HG03196 (cell line): ENCODE results near the gene WDR53.
"Not testable (repeated sequence)": the region's sequence is repeated elsewhere in the genome, so short reads cannot be mapped to it uniquely, and the experiment has no call there.

Experiments used
- ATAC-seq: cut with Tn5 transposase; IDR thresholded peaks from one replicate; pipeline ENCODE4 v1.9.1; 2021; ENCODE audit not compliant: unreplicated experiment

The WDR53 gene

DNA sequence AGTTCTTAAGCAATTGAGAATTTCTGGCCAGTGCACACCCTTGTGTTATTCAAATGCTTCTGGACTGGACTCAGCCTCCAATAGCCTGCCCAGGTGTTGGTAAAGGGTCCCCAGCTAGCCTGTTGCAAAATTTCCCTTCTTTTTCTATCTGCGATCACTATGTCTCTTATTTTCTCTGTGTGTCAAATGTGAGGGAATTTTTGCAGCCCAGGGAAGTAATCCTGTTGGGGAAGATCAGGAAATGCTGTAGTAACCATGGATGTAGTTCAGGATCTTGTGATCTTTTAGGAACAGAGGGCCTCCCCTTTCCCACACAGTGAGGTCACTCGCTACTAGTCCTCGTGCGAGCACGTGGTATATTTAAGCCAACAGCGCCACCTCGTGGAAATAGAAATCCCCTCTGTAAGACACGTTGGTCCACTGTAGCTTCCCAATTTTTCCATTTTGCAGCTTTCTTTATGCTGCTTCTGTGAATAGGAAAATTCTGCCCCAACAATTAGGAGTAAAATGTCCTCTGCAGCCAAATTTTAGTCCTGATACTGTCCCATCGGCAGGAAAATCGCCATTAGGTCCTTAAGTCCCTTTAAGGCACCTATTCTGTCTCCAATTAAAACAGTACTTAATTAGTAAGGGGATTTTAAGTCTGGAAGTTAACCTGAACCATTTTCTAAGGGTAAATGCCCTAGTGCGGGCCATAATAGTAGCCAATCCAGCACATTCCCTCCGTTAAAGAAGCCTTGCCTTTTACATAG is 49.2 kb downstream of the WDR53 start:
- no peak for ATAC-seq

DNA sequence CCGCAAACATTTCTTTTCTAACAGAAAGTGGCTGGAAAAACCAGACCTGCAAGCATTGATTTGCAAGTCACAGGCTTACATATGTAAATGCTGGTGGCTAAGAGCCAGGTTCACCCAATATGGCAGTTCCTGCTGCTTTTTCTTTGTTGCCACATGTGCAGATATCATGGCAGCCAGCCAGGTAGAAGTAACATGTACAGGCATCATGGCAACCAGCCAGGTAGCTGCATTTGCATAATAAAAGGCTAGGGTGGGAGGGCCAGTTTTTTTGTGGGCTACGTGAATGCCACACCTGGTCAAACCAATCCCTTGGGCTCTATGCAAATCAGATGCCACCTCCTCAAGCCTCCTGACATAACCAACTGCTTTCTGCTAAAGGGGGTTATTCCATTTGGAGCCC is 50.4 kb downstream of the WDR53 start:
- no peak for ATAC-seq

DNA sequence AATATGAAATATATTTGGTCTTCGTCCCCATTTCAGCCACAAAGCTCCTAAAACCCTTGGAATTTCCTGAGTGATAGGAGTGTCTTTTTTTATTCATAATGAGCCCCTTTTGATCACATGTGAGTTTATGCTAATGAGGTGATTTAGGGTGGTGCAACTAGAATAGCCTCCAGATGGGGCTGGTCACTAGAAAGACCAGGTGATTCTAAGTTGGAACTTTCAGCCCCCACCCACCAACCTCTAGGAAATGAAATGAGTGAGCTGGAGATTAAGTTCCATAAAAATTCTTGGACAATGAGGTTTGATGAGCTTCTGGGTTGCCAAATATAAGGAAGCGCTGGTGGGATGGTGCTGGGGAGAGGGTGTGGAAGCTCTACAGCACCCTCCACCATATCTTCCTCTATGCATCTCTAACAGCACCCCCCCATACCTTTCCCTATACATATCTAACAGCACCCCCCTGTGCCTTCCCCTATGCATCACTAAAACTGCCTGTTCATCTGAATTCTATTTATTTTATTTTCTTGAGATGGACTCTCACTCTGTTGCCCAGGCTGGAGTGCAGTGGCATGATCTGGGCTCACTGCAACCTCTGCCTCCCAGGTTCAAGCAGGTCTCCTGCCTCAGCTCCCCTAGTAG is 51.1 kb downstream of the WDR53 start:
- ATAC-seq, result no peak

DNA sequence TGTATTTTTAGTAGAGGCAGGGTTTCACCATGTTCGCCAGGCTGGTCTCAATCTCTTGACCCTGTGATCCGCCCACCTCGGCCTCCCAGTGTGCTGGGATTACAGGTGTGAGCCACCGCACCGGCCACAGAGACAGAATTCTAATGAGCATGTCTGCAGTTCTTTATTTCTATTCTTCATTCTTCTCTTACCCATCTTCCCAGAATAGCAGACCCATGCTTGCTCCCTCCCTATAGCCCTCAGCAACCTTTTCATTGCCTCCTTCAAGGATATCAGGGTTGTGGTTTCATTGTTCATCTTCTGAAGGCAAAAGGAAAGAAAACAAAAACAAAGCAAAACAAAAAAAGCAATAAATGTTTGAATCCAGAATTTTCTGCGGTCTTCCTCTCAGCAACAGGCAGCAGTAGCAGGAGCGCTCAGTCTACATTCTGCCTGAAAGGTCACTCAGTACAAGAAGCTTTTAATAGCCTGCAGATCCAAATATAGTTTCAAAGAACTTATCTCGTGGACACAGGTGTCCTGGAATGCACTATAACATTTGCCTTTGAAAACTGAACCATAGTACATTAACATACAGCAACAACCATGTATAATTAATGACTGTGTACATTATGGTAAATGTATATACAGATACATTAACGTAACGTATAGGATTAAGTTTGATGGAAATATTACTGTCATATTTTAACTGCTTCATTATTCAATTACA is 53.3 kb downstream of the WDR53 start, which contains the start of gene SMCO1:
TSS of gene SMCO1 (minus strand) at position 434 of the 709 bp plus-strand sequence. CDS start at position 297, 137 bp downstream.
- ATAC-seq, result no peak

DNA sequence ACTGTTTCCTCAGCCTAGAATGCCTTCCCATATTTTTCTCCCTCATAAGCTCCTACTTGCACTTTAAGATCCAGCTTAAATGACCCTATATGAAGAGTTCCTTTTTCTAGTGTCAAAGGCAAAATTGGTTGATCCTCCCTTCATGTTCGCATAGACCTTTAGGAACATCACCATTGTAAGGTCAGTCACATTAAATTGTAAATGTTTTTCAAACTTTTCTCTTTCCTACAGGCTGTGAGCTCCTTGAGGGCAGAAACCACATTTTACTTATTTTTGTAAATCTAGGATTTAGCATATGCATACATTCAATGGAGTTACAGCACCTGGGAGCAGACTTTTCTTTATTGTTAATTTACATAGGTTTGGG is 54.0 kb downstream of the WDR53 start:
- no peak for ATAC-seq

DNA sequence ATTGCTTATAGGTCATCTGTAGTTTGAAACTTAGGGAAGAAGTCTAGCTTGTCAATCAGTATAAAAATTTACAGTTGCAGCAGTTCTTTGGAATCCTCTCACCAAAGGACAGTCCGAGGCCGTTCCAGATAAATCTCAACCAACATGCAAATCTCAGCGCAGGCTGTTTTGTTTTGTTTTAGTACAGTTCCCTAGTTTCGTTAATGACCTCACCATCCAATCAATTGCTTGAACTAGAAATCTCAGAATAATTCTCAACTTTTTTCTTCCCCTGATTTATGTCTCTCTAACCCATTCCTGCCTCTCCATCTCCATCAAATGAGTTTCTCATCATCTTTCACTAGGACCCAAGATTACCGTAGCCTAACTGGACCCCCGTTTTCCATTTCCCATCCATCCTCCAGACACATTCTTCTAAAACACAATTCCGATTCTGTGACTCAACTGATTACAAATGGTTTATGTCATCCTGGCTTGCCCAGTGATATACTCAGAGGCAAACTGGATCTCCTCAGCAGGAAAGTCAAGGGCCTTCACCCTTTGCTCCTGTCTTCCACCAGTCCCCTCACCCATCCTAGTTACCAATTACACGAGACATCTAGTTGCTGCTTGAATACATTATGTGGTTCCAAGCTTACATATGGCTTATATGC is 54.5 kb downstream of the WDR53 start:
- ATAC-seq, result no peak

DNA sequence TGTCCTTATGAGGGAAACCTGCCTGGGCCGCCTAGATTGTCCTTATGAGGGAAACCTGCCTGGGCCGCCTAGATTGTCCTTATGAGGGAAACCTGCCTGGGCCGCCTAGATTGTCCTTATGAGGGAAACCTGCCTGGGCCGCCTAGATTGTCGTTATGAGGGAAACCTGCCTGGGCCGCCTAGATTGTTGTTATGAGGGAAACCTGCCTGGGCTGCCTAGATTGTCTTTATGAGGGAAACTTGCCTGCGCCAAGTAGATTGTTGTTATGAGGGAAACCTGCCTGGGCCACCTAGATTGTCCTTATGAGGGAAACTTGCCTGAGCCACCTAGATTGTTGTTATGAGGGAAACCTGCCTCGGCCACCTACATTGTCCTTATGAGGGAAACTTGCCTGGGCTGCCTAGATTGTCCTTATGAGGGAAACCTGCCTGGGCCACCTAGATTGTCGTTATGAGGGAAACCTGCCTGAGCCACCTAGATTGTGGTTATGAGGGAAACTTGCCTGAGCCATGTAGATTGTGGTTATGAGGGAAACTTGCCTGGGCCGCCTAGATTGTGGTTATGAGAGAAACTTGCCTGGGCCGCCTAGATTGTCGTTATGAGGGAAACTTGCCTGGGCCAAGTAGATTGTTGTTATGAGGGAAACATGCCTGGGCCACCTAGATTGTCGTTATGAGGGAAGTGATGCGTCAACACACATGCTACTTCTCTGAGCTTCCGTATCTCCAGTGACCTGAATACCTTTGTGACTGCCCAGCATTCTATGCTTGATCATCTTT is 56.5 kb downstream of the WDR53 start:
- not testable (repeated sequence) for ATAC-seq

DNA sequence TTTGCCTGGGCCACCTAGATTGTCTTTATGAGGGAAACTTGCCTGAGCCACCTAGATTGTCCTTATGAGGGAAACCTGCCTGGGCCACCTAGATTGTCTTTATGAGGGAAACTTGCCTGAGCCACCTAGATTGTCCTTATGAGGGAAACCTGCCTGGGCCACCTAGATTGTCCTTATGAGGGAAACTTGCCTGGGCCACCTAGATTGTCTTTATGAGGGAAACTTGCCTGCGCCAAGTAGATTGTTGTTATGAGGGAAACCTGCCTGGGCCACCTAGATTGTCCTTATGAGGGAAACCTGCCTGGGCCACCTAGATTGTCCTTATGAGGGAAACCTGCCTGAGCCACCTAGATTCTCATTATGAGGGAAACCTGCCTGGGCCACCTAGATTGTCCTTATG is 57.2 kb downstream of the WDR53 start:
- not testable (repeated sequence) for ATAC-seq

DNA sequence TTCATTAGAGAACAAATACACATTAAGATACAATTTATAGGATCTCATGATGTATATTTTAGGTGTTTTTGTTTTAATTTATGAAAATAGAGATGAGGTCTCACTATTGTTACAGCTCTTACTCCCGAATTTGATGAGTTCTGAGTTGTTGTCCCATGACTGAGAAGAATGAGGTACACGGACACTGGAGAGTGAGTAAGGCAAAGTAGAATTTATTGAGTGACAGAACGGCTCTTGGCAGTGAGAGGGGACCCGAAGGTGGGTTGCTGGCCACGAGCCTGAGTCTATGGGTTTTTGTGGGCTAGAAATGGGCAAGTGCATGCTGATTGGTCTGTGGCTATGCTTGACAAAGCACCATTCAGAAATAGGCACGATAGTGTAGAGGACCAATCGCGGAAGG is 61.7 kb downstream of the WDR53 start:
- ATAC-seq, result no peak

DNA sequence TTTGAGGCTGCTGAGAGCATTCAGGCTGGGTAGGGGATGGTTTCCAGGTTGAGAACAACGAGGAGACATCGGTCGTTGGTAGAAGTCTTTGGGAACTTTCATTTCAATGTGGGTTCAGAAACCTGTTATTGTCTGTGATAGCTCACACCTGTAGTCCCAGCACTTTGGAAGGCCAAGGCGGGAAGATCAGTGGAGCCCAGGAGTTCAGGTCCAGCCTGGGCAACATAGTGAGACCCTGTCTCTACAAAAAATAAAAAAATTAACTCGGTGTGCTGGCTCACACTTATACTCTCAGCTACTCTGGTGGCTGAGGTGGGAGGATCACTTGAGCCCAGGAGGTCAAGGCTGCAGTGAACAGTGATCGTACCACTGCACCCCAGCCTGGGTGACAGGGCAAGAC is 63.8 kb downstream of the WDR53 start:
- ATAC-seq, result no peak
